Breast epithelium (tissue), 3 donors: ENCODE results near the gene LPO.

ENCODE experiments used
- POLR2AphosphoS5 ChIP-seq, 3 donors: sonication (generic); formaldehyde crosslinking; IDR thresholded peaks; one replicate each; pipeline ENCODE4 v1.6.1; 2017; ENCODE audit warnings: antibody characterized with exemption in 3 of 3
- TF ChIP-seq, protein P1 (sequence below), 3 donors: fragments of 450-650 bp; IDR thresholded peaks; one replicate each; pipeline ENCODE4 v1.5.1; 2016 to 2017; ENCODE audit warnings: antibody characterized with exemption in 3 of 3, mild to moderate bottlenecking in 3 of 3, moderate library complexity in 3 of 3

DNA sequence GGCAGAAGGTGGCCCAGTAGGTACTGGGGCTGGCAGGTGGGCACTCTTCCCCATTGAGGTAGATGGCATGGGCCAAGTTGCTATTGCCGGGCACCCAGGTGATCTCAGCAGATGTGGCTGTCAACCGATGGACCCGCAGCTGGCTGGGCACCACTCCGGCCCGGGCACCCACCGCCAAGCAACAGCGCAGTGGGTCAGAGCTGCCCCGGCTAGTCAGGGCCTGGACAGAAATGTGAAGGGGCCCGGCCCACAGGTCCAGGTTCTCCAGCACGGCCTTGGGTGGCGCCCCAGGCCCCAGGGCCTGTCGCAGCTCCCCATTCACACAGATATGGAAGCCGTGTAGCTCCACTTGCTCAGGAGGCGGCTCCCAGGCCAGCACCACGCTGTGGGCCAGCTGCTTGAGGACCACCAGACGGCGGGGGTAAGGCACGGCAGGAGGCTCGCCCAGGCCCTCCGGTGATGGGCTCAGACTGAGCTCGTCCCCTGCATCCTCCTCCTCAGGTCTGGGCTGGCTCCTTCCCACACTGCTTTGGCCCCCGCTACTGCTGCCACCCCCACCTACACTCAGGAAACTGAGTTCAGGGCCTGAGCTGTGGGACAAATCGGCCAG is 73.7 kb downstream of the LPO start:
- TF ChIP-seq, protein P1, sequence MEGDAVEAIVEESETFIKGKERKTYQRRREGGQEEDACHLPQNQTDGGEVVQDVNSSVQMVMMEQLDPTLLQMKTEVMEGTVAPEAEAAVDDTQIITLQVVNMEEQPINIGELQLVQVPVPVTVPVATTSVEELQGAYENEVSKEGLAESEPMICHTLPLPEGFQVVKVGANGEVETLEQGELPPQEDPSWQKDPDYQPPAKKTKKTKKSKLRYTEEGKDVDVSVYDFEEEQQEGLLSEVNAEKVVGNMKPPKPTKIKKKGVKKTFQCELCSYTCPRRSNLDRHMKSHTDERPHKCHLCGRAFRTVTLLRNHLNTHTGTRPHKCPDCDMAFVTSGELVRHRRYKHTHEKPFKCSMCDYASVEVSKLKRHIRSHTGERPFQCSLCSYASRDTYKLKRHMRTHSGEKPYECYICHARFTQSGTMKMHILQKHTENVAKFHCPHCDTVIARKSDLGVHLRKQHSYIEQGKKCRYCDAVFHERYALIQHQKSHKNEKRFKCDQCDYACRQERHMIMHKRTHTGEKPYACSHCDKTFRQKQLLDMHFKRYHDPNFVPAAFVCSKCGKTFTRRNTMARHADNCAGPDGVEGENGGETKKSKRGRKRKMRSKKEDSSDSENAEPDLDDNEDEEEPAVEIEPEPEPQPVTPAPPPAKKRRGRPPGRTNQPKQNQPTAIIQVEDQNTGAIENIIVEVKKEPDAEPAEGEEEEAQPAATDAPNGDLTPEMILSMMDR (IDR thresholded peaks at IDR 0.05) = no peak
- TF ChIP-seq POLR2AphosphoS5 (IDR thresholded peaks at IDR 0.05) = no peak
